Left colon (tissue), 2 donors: ENCODE results near the gene IFRD2. TPM values are rescaled to one million over a fixed set of nuclear protein-coding genes. Genes with fewer than 3 reads are reported as not detected.
"Not testable (repeated sequence)": the region's sequence is repeated elsewhere in the genome, so short reads cannot be mapped to it uniquely, and the experiment has no call there.

ENCODE experiments used
- ATAC-seq: fragments of 200-7000 bp; cut with Tn5 transposase; one replicate; pipeline ENCODE4 v1.9.1; 2020; ENCODE audit warnings: mild to moderate bottlenecking, moderate library complexity
- DNase-seq, 2 donors: peaks; one replicate each; pipeline ENCODE4 v3.0.0-alpha.2; 2020
- intact Hi-C, 2 donors: fragments of 100-400 bp; cut with DNase I in 1 of 2; cut with micrococcal nuclease in 1 of 2; formaldehyde crosslinking; loops; one replicate each; pipeline versions ENCODE4 v1.11.2 to v1.14.0; 2022; cut with DNase I, micrococcal nuclease
- total RNA-seq, 2 donors: library from RNA; stranded (reverse); fragmentation: NEBNext Ultra II Directional; extraction: Animal tissue kit (Norgen Biotek cat#: 25700); gene quantifications; one replicate each; pipeline ENCODE4 v1.2.1, GENCODE V29; 2021
- donor health status: DM: no; HTN: no; CAD: no.
- donor health status: DM: yes; HTN: yes; CAD: no.

IFRD2 gene
- total RNA-seq, 2 donors from 2014 or later = 48.8 to 68.6 TPM

GRCh38 chr3:50312041-50312440 lies 19.8 kb upstream of the IFRD2 start:
- intact Hi-C loops, ATAC-seq, DNase-seq: not testable (repeated sequence)

DNA sequence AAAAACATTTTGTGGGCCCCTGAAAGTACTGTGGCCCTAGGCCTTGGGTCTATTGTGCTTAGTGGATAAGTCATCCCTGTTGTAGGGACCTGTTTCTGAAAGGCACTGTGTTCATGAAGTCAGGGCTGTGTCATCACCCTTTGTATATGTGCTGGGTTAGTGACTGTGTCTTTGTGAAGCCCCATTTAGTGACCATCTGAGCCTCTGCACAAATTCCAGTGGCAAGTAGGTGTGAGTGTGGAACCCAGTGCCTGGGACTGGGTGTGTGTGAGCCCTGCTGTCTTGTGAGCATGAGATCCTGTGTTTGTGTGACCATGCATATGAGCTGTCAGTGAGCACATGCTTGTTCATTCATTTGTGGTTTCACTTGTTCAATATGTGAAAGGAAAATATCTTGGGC lies 12.4 kb upstream of the IFRD2 start:
- DNase-seq = no peak
- intact Hi-C loops = no loop called here
- ATAC-seq = no peak

DNA sequence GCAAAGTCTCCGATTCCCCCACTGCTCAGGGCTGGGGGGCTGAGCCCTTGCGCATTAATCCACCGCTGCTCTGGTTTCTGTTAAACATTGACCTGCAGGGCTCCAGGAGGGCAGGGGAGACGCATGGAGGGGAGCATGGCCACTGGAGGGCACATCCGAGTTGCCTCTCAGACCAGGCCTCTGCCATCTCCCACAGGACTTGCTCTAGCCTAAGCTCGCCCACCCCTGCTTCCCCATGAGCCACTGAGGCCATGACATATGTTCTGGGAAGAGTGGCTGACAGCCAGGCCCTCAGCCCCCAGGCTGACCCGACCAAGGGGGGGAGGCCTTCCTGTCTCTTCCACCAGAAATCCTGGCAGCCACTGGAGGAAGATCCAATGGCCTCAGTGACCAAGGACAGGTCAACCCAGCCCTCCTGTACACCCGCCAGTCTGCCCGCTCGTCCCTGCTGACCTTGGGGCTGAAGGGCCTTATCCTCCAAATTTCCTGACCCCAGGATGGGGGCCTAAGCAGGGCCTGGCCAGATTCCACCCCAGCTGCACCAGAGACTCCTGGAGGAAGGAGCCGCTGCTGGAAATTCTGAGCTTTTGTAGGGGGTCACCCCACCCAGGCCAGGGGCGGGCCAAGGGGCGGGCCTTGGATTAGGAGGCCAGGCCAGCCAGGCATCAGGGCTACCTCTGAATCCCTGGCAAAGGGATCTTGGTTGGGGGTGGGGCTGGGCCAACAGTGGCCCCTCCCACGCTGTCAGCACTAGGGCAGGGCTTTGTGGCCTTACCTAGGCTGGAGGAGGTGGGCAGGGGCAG lies 11.0 kb upstream of the IFRD2 start, which contains the start of gene HYAL1:
Gene HYAL1, minus strand, starts transcription at position 562 of the 803 bp plus-strand sequence. CDS start 618 bp downstream, outside the sequence.
- ATAC-seq (peak; percentile 11), DNase-seq (peak; percentile 61 to 79)
- intact Hi-C loops = no loop called here

- ATAC-seq = no peak
- intact Hi-C loops = no loop called here
- no peak for DNase-seq
Measured at GRCh38 chr3:50302095-50303012, 10.1 kb upstream of the IFRD2 start.

GRCh38 chr3:50300681-50301254 lies 8.5 kb upstream of the IFRD2 start:
- ATAC-seq = no peak
- DNase-seq = no peak
- intact Hi-C loops = no loop called here

DNA sequence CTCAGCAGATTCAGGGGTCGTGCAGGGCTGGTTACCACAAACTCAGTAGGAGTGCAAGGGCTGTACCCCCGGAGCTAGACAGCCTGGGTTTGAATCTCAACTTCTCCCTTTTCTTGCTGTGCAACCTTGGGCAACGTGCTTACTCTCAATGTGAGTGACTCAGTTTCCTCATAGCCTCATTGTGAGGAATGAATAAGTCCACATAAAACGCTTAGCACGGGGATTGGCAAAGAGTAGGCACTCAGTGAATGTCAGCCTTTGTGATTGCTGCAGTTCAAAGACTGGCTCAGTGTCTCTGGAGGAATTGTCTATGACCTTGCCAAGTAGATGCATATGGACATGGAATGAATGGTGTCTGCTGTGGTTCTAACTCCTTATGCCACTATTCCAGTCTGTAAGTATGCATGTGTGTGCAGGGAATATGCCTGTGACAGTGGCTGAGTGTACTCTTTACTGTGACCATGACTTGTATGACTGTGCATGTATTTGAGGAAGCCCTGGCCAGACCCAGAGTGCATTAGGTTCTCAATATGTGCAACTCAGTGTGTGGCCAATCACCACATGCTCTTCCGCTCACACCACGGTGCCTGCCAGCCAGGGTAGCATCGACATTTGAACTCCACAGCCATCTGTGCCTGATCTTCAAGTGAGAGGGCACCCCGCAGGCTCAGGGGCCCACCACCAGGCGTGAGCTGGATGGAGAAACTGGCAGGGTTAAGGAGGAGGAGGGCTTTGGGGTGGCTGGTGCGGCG lies 7.9 kb upstream of the IFRD2 start:
- ATAC-seq = peak; percentile 6
- DNase-seq = peak in 1 of 2 donors; percentile 29
- intact Hi-C loops = no loop called here

DNA sequence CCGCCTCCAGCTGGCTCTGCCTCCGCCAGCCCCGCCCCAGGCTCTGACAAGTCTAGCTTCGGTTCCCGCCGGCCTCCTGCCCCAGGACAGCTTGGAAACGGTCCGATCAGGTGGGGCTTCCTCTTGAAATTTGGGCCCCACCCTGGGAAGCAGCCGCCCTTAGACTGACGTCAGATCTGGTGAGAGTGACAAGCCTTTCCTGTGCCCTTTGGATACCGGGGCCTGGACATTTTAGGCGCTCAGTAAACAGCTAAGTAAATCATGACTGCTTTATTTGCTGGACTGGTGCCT lies 7.4 kb upstream of the IFRD2 start:
- no peak for ATAC-seq
- no peak for DNase-seq
- intact Hi-C loops = no loop called here

DNA sequence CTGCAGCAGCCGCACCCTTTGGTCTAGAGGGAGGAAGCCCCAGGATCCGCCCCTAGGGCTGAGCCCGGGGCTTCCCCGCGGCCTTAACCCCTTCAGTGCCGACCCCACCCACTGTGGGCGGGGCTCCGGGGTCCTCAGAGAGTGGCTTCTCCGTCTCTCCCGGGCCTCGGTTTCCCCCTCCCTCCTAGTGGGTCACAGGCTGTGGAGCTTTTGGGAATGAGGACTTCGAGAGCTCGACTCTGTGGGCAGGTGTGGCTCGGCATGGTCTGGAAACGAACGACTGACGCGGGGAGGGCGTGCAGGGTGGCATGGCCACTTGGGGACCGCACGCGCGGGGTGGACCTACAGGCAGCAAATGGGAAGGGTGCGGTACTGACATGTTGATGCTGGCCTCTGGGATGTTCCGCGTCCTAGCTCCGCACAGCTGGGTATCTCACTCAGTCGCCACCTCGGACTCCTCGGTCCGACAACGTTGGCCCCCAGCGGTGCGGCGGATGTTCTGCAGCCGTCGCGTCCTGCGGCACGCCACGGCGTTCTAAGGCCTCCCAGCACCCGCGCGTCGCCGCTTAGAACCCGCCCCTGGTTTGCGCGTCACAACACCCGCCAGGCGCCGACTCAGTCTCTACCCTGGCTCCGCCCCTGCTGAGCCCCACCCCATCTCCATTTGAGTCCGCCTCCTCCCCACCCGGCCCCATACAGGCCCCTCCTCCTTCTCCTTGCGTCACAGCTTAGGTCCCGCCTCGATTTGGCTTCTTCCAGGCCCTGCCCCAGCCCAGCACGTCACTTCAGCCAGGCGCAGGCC lies 6.8 kb upstream of the IFRD2 start, which contains the start of the genes HYAL3 and NAA80:
Gene HYAL3, minus strand, starts transcription at position 570 of the 802 bp plus-strand sequence. CDS start 3,803 bp downstream, outside the sequence.
Gene NAA80, minus strand, starts transcription at position 570 of the 802 bp plus-strand sequence. CDS start 1,942 bp downstream, outside the sequence.
- DNase-seq (peak; percentile 99 to 100), ATAC-seq (peak; percentile 80)
- intact Hi-C loops = no loop called here

- intact Hi-C loops = no loop called here
- ATAC-seq (no peak), DNase-seq (peak in 1 of 2 donors; percentile 35)
Measured at GRCh38 chr3:50297896-50298725, 5.9 kb upstream of the IFRD2 start.

GRCh38 chr3:50297384-50297775 lies 5.2 kb upstream of the IFRD2 start:
- peak in 1 of 2 donors; percentile 31 for DNase-seq
- ATAC-seq = no peak
- intact Hi-C loops = no loop called here

DNA sequence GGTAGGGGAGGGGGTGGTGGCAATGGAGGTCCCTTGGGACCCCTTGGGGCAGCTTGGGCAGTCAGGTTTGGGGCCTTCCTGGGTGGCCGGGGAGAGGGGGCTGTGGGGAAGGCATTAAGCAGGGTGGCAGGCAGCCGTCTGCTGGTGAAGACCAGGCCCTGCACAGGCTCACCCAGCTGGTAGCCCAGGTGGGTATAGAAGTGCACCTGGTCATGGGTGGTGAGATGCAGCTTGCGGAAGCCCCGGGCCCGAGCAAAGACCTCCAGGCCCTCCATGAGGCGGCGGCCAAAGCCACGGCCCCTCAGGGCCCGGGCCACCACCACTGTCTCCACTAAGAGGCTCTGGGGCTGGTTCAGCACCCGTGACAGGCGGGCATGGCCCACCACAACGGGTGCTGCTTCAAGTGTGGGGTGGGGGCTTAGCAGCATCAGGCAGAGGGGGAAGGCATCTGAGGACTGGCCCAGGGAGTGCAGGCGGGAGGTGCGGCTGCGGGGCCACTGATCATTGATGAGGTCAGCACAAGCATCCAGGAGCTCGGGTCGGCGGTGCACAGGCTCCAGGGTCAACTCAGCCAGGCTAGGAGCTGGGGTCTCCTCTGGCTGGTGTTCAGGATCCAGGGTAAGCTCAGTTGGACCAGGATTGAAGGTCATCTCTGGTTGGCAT lies 4.6 kb upstream of the IFRD2 start:
- DNase-seq (peak in 1 of 2 donors; percentile 22), ATAC-seq (no peak)
- intact Hi-C loops = no loop called here

DNA sequence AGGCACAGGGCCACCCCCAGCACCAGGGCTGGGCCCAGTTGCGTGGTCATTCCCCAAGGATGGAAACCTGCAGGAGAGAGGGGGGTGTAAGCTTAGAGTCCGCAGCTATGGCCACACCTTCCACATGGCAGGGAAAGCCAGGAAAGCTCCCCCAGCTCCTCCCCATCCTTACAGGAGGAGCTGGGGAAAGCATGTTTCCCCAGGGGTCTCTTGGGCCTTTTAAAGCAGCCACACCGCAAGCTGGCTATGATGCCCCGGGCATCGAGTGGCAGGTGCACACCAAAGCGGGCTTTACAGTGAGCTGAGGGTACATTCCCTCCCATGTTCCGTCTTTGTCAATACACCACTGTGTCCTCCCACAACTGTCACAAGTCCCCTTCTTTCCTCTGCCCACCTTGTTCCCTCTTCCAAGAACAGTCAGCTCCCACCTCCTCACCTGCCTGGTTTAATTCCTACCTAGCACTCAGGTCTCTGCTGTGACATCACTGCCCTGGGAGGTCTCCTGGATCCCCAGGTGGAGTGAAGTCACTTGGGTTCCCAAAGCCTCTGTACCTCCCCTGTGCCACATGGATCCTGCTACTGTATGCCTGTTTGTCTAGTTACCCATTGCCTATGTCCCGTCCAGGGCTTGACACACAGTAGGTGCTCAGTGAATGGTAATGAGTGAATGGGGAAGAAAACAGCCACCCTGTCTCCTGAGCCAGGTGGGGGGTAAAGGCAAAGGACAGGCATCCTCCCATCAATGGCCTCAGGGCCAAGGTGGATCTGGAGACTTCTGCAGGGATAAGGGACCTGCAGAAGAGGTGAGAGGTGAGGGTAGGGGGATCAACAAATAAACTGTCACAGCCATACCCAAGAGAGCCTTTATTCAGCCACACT lies 3.6 kb upstream of the IFRD2 start:
- DNase-seq (no peak), ATAC-seq (no peak)
- intact Hi-C loops = no loop called here

GRCh38 chr3:50294492-50295403 lies 2.5 kb upstream of the IFRD2 start:
- ATAC-seq (no peak), DNase-seq (no peak)
- intact Hi-C loops = no loop called here

DNA sequence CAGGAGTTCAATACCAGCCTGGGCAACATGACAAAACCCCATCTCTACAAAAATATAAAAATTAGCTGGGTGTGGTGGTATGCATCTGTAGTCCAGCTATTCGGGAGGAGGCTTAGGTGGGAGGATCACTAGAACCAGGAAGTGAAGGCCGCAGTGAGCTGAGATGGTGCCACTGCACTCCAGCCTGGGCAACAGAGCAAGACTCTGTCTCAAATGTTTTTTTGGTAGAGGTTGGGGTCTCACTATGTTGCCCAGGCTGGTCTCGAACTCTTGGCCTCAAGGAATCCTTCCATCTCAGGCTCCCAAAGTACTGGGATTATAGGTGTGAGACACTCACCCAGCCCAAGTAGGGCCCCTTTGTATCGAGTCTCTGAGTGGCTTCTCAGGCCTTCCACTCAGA lies 1.9 kb upstream of the IFRD2 start:
- ATAC-seq (no peak), DNase-seq (no peak)
- intact Hi-C loops = no loop called here
